Adrenal gland (tissue), 12 donors: ENCODE results near the gene ANKS6. TPM values are rescaled to one million over a fixed set of nuclear protein-coding genes. Genes with fewer than 3 reads are reported as not detected.

Experiments
- DNase-seq, 7 donors: peaks; one replicate each; pipeline ENCODE4 v3.0.0-alpha.2; 2019 to 2020
- H3K27ac ChIP-seq, 5 donors: fragments of 200-600 bp; sonication (generic) in 4 of 5; 1 replicate in 3 of 5; 2 replicates in 2 of 5; pipeline versions ENCODE4 v1.5.1 to v1.8.0; 2016 to 2020; ENCODE audit warnings: mild to moderate bottlenecking in 1 of 5
- H3K27me3 ChIP-seq: fragments of 200-600 bp; 2 replicates; pipeline ENCODE4 v1.8.0; 2021
- H3K36me3 ChIP-seq, 2 donors: fragments of 200-600 bp; replicated peaks in 1 of 2; 1 replicate in 1 of 2; 2 replicates in 1 of 2; pipeline versions ENCODE4 v1.5.1 to v1.8.0; 2018 to 2022
- H3K4me1 ChIP-seq, 2 donors: fragments of 200-600 bp; replicated peaks in 1 of 2; 1 replicate in 1 of 2; 2 replicates in 1 of 2; pipeline versions ENCODE4 v1.5.1 to v1.8.0; 2018 to 2021
- H3K4me3 ChIP-seq, 4 donors: fragments of 200-600 bp; sonication (generic) in 3 of 4; one replicate each; pipeline ENCODE4 v1.5.1; 2016 to 2018
- H3K9me3 ChIP-seq, 3 donors: fragments of 200-600 bp; sonication (generic) in 1 of 3; replicated peaks in 1 of 3; 1 replicate in 2 of 3; 2 replicates in 1 of 3; pipeline versions ENCODE4 v1.5.1 to v1.8.0; 2016 to 2021
- POLR2A ChIP-seq, 2 donors: fragments of 450-650 bp; IDR thresholded peaks; one replicate each; pipeline ENCODE4 v1.6.1; 2017; ENCODE audit warnings: antibody characterized with exemption in 2 of 2, mild to moderate bottlenecking in 2 of 2, moderate library complexity in 1 of 2
- WGBS, 4 donors: extraction: QIAGEN DNeasy Blood & Tissue Kit in 2 of 4; methylation state at CpG; one replicate each; pipeline versions ENCODE4 v1.1.5 to v1.1.7; 2013 to 2017; 5-methylcytosine and 5-hydroxymethylcytosine counted together
- intact Hi-C, 2 donors: fragments of 100-400 bp; cut with DNase I; formaldehyde crosslinking; loops; one replicate each; pipeline versions ENCODE4 v1.14.1 to v1.15.0; 2022 to 2023
- polyA plus RNA-seq, 3 donors: library from polyadenylated mRNA; stranded (reverse); fragments of 200-250 nt in 2 of 3; fragments of 350-450 nt in 1 of 3; fragmentation: Illumina TruSeq in 1 of 3; extraction: RNeasy Lipid Tissue Mini Kit (QIAGEN cat#74804) in 1 of 3; gene quantifications; one replicate each; pipeline ENCODE4 v1.2.3, GENCODE V29; 2013 to 2014
- total RNA-seq, 9 donors: library from RNA; depleted of rRNA in 4 of 9; stranded (reverse); fragments of >200 nt in 4 of 9; fragments of 120-200 nt in 1 of 9; fragmentation: NEBNext Ultra II Directional in 1 of 9; extraction: Animal tissue kit (Norgen Biotek cat#: 25700) in 1 of 9; gene quantifications; one replicate each; pipeline versions ENCODE4 v1.1.0 to v1.2.4, GENCODE V29; 2013 to 2023
- TF ChIP-seq, protein P1 (sequence below), 6 experiments: fragments of 450-650 bp in 4 of 6; fragments of 200-600 bp in 2 of 6; sonication (generic) in 1 of 6; IDR thresholded peaks; 1 replicate in 5 of 6; 2 replicates in 1 of 6; pipeline versions ENCODE4 v1.5.1 to v1.8.0; 2016 to 2021; ENCODE audit warnings: antibody characterized with exemption in 6 of 6, mild to moderate bottlenecking in 2 of 6, moderate library complexity in 1 of 6
- donor health status: healthy with polysubstance abuse.
- donor health status: Bipolar disorder and iron deficiency.
- donor health status: DM: yes; HTN: yes; CAD: no.
- donor health status: DM: no; HTN: no; CAD: no.
- donor health status: DM: no; HTN: no; CAD: no.
- donor health status: DM: yes; HTN: yes; CAD: no.

The ANKS6 gene
- total and polyA plus RNA-seq, 12 donors, result 4.3 to 28.4 (median 14.9) TPM

- intact Hi-C loops, result no loop called here
- 86 to 93% (median 91%) methylated on average over 7 to 10 of the region's 10 CpGs for WGBS, 4 donors
- Histone ChIP-seq H3K9me3 (no peaks in the 10 kb centered on the region), H3K27ac (no peak overlapping the region), H3K27me3 (no peaks in the 10 kb centered on the region), H3K36me3 (peaks cover 0 to 5% of the 10 kb centered on the region in 2 donors), H3K4me3 (no peak overlapping the region), H3K4me1 (no peaks in the 10 kb centered on the region)
- TF ChIP-seq, protein P1, sequence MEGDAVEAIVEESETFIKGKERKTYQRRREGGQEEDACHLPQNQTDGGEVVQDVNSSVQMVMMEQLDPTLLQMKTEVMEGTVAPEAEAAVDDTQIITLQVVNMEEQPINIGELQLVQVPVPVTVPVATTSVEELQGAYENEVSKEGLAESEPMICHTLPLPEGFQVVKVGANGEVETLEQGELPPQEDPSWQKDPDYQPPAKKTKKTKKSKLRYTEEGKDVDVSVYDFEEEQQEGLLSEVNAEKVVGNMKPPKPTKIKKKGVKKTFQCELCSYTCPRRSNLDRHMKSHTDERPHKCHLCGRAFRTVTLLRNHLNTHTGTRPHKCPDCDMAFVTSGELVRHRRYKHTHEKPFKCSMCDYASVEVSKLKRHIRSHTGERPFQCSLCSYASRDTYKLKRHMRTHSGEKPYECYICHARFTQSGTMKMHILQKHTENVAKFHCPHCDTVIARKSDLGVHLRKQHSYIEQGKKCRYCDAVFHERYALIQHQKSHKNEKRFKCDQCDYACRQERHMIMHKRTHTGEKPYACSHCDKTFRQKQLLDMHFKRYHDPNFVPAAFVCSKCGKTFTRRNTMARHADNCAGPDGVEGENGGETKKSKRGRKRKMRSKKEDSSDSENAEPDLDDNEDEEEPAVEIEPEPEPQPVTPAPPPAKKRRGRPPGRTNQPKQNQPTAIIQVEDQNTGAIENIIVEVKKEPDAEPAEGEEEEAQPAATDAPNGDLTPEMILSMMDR (IDR thresholded peaks at IDR 0.05), result no peak
- no peak for TF ChIP-seq POLR2A (IDR thresholded peaks at IDR 0.05)
- DNase-seq, result no peak
Measured at GRCh38 chr9:98732091-98732490, 64.3 kb downstream of the ANKS6 start.

GRCh38 chr9:98730871-98731270, 65.5 kb downstream of the ANKS6 start:
- H3K4me1 ChIP-seq, result no peaks in the 10 kb centered on the region
- intact Hi-C loops, result no loop called here
- no peak overlapping the region for H3K4me3 ChIP-seq
- H3K9me3 ChIP-seq, result no peaks in the 10 kb centered on the region
- WGBS, 4 donors, result 78 to 98% (median 88%) methylated on average over 5 of the region's 5 CpGs
- TF ChIP-seq, protein P1 (IDR thresholded peaks at IDR 0.05), result no peak
- peaks cover 1% of the 10 kb centered on the region for H3K27me3 ChIP-seq
- H3K27ac ChIP-seq, result no peak overlapping the region
- peaks cover 0 to 1% of the 10 kb centered on the region in 2 donors for H3K36me3 ChIP-seq
- no peak for DNase-seq

GRCh38 chr9:98728500-98728899, 67.9 kb downstream of the ANKS6 start:
- TF ChIP-seq, protein P1 (IDR thresholded peaks at IDR 0.05), result no peak
- TF ChIP-seq POLR2A (IDR thresholded peaks at IDR 0.05), result no peak
- H3K27ac ChIP-seq, result no peak overlapping the region
- intact Hi-C loops, result no loop called here
- no peaks in the 10 kb centered on the region for H3K36me3 ChIP-seq
- no peaks in the 10 kb centered on the region for H3K4me1 ChIP-seq
- no peaks in the 10 kb centered on the region for H3K9me3 ChIP-seq
- H3K27me3 ChIP-seq, result peaks cover 19% of the 10 kb centered on the region
- no peak overlapping the region for H3K4me3 ChIP-seq
- DNase-seq, result no peak
- 81 to 93% (median 87%) methylated on average over 4 to 11 of the region's 11 CpGs for WGBS, 4 donors

DNA sequence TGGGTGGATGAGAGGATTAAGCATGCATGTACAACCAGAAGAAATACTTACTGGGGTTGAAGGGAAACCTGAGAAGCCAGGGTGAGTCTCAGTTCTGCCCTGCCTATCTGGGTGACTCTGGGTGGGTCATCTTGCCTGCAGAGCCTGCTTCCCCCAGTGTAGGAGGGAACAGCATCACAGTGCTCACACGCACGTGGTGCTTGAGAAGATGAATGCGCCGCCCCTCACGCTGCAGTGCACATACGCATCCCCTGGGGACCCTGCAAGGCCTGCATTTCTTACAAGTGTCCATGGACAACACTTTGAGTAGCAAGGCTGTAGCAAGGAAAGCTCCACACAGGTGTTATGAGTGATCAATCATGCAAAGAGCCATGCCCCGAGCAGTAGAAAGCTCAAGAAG, 68.9 kb downstream of the ANKS6 start:
- TF ChIP-seq POLR2A (IDR thresholded peaks at IDR 0.05), result no peak
- TF ChIP-seq, protein P1 (IDR thresholded peaks at IDR 0.05), result no peak
- no peak for DNase-seq
- 67 to 70% (median 70%) methylated on average over 5 to 7 of the region's 7 CpGs for WGBS, 4 donors
- Histone ChIP-seq H3K4me1 (no peaks in the 10 kb centered on the region), H3K27me3 (peaks cover 19% of the 10 kb centered on the region), H3K9me3 (no peaks in the 10 kb centered on the region), H3K36me3 (no peaks in the 10 kb centered on the region), H3K4me3 (no peak overlapping the region), H3K27ac (no peak overlapping the region)
- intact Hi-C loops, result no loop called here
